ENCODE data around the gene SLC10A4.

Gene SLC10A4

GRCh38 chr4:48518143-48518542, 35.0 kb downstream of the SLC10A4 start:
- Histone ChIP-seq H3K79me2 (ENCODE audit: insufficient read depth, low read length) (no peaks in the 10 kb centered on the region), H3K4me3 (ENCODE audit: insufficient read depth, low read length, poor library complexity, severe bottlenecking) (no peak overlapping the region), H3K4me2 (ENCODE audit: low read depth, low read length, poor library complexity, severe bottlenecking) (no peak overlapping the region), H3K9ac (ENCODE audit: low read length) (no peak overlapping the region), H3K27me3 (ENCODE audit: low read length) (no peaks in the 10 kb centered on the region), H4K20me1 (ENCODE audit: low read depth, low read length) (no peaks in the 10 kb centered on the region), H2AFZ (ENCODE audit: low read depth, low read length, severe bottlenecking) (no peak overlapping the region), H3K9me3 (ENCODE audit: insufficient read depth, low read length) (no peaks in the 10 kb centered on the region), H3F3A (ENCODE audit: insufficient read depth) (no peaks in the 10 kb centered on the region), H3K36me3 (ENCODE audit: low read length) (peaks cover 41% of the 10 kb centered on the region), H3K27ac (ENCODE audit: low read depth, low read length) (no peak overlapping the region), H3K9me2 (replicated peaks; ENCODE audit: insufficient read depth, low read length) (no peaks in the 10 kb centered on the region)
- no peak for TF ChIP-seq CTCF (IDR thresholded peaks at IDR 0.05; ENCODE audit: insufficient read depth, low read length, poor library complexity, severe bottlenecking)
- no peak for TF ChIP-seq EZH2phosphoT487 (conservative IDR thresholded peaks at IDR 0.05; ENCODE audit: low read length)

DNA sequence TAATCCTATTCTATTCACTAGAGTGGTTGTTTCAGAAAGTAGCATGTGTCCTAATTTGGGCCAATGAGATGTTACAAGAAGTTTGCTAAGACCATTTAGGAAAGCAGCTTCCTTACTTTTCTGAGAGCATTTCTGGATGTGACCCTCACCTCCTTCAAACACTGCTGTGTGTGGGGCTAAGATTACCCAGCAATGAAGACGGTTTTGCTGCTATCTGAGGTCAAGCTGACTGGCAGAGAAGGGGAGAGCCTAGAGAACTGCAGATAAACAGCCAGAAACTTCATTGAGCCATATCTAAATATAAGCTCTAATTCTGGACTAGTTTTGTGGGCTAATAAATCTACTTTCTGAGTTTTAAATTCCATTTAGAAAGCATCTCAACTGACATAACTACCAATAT, 43.3 kb downstream of the SLC10A4 start:
- Histone ChIP-seq H3K4me3 (ENCODE audit: insufficient read depth, low read length, poor library complexity, severe bottlenecking) (no peak overlapping the region), H3K4me2 (ENCODE audit: low read depth, low read length, poor library complexity, severe bottlenecking) (no peak overlapping the region), H3K9ac (ENCODE audit: low read length) (no peak overlapping the region), H3K9me3 (ENCODE audit: insufficient read depth, low read length) (no peaks in the 10 kb centered on the region), H4K20me1 (ENCODE audit: low read depth, low read length) (no peaks in the 10 kb centered on the region), H3F3A (ENCODE audit: insufficient read depth) (no peaks in the 10 kb centered on the region), H3K9me2 (replicated peaks; ENCODE audit: insufficient read depth, low read length) (no peaks in the 10 kb centered on the region), H3K36me3 (ENCODE audit: low read length) (peaks cover 54% of the 10 kb centered on the region), H3K79me2 (ENCODE audit: insufficient read depth, low read length) (no peaks in the 10 kb centered on the region), H3K27me3 (ENCODE audit: low read length) (no peaks in the 10 kb centered on the region), H3K27ac (ENCODE audit: low read depth, low read length) (no peak overlapping the region), H2AFZ (ENCODE audit: low read depth, low read length, severe bottlenecking) (no peak overlapping the region)
- TF ChIP-seq EZH2phosphoT487 (conservative IDR thresholded peaks at IDR 0.05; ENCODE audit: low read length), result no peak
- no peak for TF ChIP-seq CTCF (IDR thresholded peaks at IDR 0.05; ENCODE audit: insufficient read depth, low read length, poor library complexity, severe bottlenecking)

- Histone ChIP-seq H3K27ac (ENCODE audit: low read depth, low read length) (no peak overlapping the region), H3K9me3 (ENCODE audit: insufficient read depth, low read length) (no peaks in the 10 kb centered on the region), H3K36me3 (ENCODE audit: low read length) (peaks cover 41% of the 10 kb centered on the region; the same call in 1 of the 2 replicates), H3K4me3 (ENCODE audit: insufficient read depth, low read length, poor library complexity, severe bottlenecking) (no peak overlapping the region), H3K79me2 (ENCODE audit: insufficient read depth, low read length) (no peaks in the 10 kb centered on the region), H2AFZ (ENCODE audit: low read depth, low read length, severe bottlenecking) (no peak overlapping the region), H3K27me3 (ENCODE audit: low read length) (no peaks in the 10 kb centered on the region), H3K9me2 (replicated peaks; ENCODE audit: insufficient read depth, low read length) (no peaks in the 10 kb centered on the region), H4K20me1 (ENCODE audit: low read depth, low read length) (no peaks in the 10 kb centered on the region), H3K9ac (ENCODE audit: low read length) (no peak overlapping the region), H3F3A (ENCODE audit: insufficient read depth) (peaks cover 5% of the 10 kb centered on the region; the same call in 1 of the 2 replicates), H3K4me2 (ENCODE audit: low read depth, low read length, poor library complexity, severe bottlenecking) (no peak overlapping the region)
- no peak for TF ChIP-seq CTCF (IDR thresholded peaks at IDR 0.05; ENCODE audit: insufficient read depth, low read length, poor library complexity, severe bottlenecking)
- no peak for TF ChIP-seq EZH2phosphoT487 (conservative IDR thresholded peaks at IDR 0.05; ENCODE audit: low read length)
These were observed 55.2 kb downstream of the SLC10A4 start for GRCh38 chr4:48538358-48538757.

Data from SU-DHL-6 (cell line).